ENCODE measurements around the gene UROC1.

UROC1 gene

DNA sequence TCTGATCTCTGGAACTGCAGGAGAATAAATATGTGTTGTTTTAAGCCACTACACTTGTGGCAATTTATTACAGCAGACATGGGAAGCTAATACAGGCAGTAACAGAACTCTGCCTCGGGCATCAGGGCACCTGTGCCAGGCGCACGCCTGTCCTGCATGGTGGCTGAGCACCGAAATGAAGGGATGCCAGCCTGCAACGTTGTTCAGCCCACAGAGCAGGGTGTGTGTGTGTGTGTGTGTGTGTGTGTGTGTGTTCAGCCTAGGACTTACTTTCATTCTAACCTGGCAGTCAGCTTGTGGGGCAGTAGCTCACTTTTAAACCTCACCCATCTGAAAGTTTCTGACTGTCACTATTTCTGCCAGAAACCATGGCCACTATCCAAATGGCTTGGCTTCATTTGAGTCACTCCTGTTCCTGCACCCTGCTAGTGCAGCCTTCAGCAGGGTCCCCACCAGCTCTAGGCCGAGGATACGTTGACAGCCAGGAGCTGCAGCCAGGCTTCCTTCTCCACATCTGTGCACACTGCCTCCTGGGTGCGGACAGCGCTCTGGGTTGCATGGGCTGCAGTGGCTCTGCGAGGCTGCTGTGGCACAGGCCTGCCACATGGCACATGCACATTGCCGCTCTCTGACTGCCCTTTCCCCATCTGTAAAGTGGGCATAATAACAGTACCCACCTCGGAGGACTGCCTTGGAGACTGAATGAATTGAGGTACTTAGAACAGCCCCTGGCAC, 4.5 kb downstream of the UROC1 start:
- TF ChIP-seq, protein P1, sequence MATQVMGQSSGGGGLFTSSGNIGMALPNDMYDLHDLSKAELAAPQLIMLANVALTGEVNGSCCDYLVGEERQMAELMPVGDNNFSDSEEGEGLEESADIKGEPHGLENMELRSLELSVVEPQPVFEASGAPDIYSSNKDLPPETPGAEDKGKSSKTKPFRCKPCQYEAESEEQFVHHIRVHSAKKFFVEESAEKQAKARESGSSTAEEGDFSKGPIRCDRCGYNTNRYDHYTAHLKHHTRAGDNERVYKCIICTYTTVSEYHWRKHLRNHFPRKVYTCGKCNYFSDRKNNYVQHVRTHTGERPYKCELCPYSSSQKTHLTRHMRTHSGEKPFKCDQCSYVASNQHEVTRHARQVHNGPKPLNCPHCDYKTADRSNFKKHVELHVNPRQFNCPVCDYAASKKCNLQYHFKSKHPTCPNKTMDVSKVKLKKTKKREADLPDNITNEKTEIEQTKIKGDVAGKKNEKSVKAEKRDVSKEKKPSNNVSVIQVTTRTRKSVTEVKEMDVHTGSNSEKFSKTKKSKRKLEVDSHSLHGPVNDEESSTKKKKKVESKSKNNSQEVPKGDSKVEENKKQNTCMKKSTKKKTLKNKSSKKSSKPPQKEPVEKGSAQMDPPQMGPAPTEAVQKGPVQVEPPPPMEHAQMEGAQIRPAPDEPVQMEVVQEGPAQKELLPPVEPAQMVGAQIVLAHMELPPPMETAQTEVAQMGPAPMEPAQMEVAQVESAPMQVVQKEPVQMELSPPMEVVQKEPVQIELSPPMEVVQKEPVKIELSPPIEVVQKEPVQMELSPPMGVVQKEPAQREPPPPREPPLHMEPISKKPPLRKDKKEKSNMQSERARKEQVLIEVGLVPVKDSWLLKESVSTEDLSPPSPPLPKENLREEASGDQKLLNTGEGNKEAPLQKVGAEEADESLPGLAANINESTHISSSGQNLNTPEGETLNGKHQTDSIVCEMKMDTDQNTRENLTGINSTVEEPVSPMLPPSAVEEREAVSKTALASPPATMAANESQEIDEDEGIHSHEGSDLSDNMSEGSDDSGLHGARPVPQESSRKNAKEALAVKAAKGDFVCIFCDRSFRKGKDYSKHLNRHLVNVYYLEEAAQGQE (IDR thresholded peaks at IDR 0.05; ENCODE audit: insufficient read depth in 1 of 2, low read depth in 2 of 2, low read length in 2 of 2), result no peak
- TF ChIP-seq POLR2AphosphoS5 (IDR thresholded peaks at IDR 0.05; ENCODE audit: low read depth, low read length) (no peak), TAF1 (IDR thresholded peaks at IDR 0.05; ENCODE audit: borderline replicate concordance, insufficient read depth, low read length) (no peak), FOXP2 (optimal IDR thresholded peaks at IDR 0.05; ENCODE audit: borderline replicate concordance, extremely low read depth, extremely low read length, insufficient read depth) (no peak), SIN3A (IDR thresholded peaks at IDR 0.05; ENCODE audit: borderline replicate concordance, insufficient read depth, low read length) (no peak)

DNA sequence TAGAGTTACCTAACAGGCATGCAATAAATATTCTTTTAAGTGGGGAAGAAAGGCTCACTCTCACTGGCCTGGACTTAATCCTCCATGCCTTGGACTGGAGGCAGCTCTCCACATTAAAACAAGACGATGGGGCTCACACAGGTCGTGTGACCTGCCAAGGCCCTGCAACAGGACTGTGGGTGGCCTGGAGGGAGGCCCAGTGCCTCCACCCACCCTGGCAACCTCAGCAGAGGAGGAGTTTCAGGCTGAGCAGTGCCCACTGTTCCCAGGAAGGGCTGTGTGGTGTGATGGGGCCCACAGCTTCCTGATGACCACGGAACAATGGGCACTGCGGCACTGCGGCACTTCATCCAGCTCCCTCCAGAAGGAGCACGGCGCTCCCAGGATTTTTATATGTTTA, 5.5 kb downstream of the UROC1 start:
- TF ChIP-seq SIN3A (IDR thresholded peaks at IDR 0.05; ENCODE audit: borderline replicate concordance, insufficient read depth, low read length), result no peak
- TF ChIP-seq, protein P1 (IDR thresholded peaks at IDR 0.05; ENCODE audit: insufficient read depth in 1 of 2, low read depth in 2 of 2, low read length in 2 of 2), result no peak
- TF ChIP-seq FOXP2 (optimal IDR thresholded peaks at IDR 0.05; ENCODE audit: borderline replicate concordance, extremely low read depth, extremely low read length, insufficient read depth), result no peak
- no peak for TF ChIP-seq TAF1 (IDR thresholded peaks at IDR 0.05; ENCODE audit: borderline replicate concordance, insufficient read depth, low read length)
- no peak for TF ChIP-seq POLR2AphosphoS5 (IDR thresholded peaks at IDR 0.05; ENCODE audit: low read depth, low read length)

DNA sequence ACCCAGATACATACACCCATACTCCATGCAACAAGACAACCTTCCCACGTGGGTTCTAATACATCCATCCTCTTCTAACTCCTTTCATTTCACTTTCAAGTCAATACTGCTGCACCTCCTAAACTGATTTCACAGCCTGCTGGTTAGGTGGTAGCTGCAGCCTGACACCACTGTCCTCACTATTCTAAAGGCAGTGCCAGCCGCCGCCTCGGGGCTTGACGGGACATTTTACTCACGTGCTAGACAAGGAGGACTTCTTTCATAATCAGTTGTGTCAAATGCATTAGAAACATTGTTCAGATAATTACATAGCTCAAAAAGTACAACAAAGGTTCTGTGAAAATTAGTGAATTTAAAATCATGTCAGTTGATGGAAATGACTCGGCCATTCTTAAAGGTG, 6.3 kb downstream of the UROC1 start:
- TF ChIP-seq POLR2AphosphoS5 (IDR thresholded peaks at IDR 0.05; ENCODE audit: low read depth, low read length) (no peak), SIN3A (IDR thresholded peaks at IDR 0.05; ENCODE audit: borderline replicate concordance, insufficient read depth, low read length) (no peak), FOXP2 (optimal IDR thresholded peaks at IDR 0.05; ENCODE audit: borderline replicate concordance, extremely low read depth, extremely low read length, insufficient read depth) (no peak), TAF1 (IDR thresholded peaks at IDR 0.05; ENCODE audit: borderline replicate concordance, insufficient read depth, low read length) (no peak)
- TF ChIP-seq, protein P1 (IDR thresholded peaks at IDR 0.05; ENCODE audit: insufficient read depth in 1 of 2, low read depth in 2 of 2, low read length in 2 of 2), result no peak

DNA sequence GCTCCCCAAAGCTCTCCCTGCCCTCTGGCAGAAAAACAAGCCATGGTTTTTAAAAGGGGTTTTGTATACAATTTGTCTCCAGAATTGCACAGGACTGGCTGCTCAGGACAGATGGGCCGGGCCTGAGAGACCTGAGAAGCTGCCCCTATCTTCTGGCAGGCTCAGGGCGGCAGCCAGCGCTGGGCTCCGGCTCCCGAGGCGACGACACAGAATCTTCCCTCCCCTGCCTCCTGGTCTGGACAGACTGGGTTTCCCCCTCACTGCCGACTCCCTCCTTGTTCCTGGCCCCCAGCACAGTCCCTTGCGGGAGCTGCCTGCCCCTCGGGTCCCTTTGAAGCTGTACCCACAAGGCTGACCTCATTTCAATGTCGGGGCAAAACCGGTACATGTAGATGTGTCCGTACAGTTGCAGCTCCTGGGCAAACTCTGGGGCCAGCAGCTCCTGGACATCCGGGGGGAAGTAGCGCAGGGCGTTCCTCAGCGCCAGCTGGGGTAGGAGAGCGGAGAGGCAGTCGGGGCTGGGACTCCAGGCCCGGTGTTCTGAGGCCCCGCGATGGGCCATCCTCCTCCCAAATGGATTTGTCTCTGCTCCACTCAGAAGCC, 7.2 kb downstream of the UROC1 start:
- TF ChIP-seq FOXP2 (optimal IDR thresholded peaks at IDR 0.05; ENCODE audit: borderline replicate concordance, extremely low read depth, extremely low read length, insufficient read depth) (no peak), SIN3A (IDR thresholded peaks at IDR 0.05; ENCODE audit: borderline replicate concordance, insufficient read depth, low read length) (no peak), POLR2AphosphoS5 (IDR thresholded peaks at IDR 0.05; ENCODE audit: low read depth, low read length) (no peak), TAF1 (IDR thresholded peaks at IDR 0.05; ENCODE audit: borderline replicate concordance, insufficient read depth, low read length) (no peak)
- TF ChIP-seq, protein P1 (IDR thresholded peaks at IDR 0.05; ENCODE audit: insufficient read depth in 1 of 2, low read depth in 2 of 2, low read length in 2 of 2), result no peak

Measured in PFSK-1 (cell line).